Loucy (cell line): ENCODE data around the gene TIGD7.

ENCODE experiments used
- CTCF ChIP-seq: fragments of 200-600 bp; sonication (generic); conservative IDR thresholded peaks from 2 replicates; pipeline ENCODE4 v1.5.1; 2014; ENCODE audit warnings: mild to moderate bottlenecking, antibody characterized with exemption, low read length
- EZH2phosphoT487 ChIP-seq: fragments of 200-600 bp; IDR thresholded peaks from 2 replicates; pipeline ENCODE4 v1.6.1; 2018; ENCODE audit warnings: antibody characterized with exemption, mild to moderate bottlenecking, moderate library complexity, borderline replicate concordance

- no peak for TF ChIP-seq CTCF
- no peak for TF ChIP-seq EZH2phosphoT487
These were observed 36.9 kb downstream of the TIGD7 start for GRCh38 chr16:3268294-3268693.
